Measurements from ENCODE around the gene PTPRM.

PTPRM gene

GRCh38 chr18:7894592-7894991 lies 327.5 kb downstream of the PTPRM start:
- TF ChIP-seq CTCF (conservative IDR thresholded peaks at IDR 0.05; ENCODE audit: low read depth, low read length): no peak
- DNase-seq (ENCODE audit: low read depth): no peak
- H3K4me3 ChIP-seq (ENCODE audit: low read depth, low read length): no peak overlapping the region

- no peak for TF ChIP-seq CTCF (conservative IDR thresholded peaks at IDR 0.05; ENCODE audit: low read depth, low read length)
- no peak for DNase-seq (ENCODE audit: low read depth)
- H3K4me3 ChIP-seq (ENCODE audit: low read depth, low read length): no peak overlapping the region
Observed at GRCh38 chr18:7895346-7895745, 328.2 kb downstream of the PTPRM start.

- no peak for TF ChIP-seq CTCF (conservative IDR thresholded peaks at IDR 0.05; ENCODE audit: low read depth, low read length)
- H3K4me3 ChIP-seq (ENCODE audit: low read depth, low read length): no peak overlapping the region
- DNase-seq (ENCODE audit: low read depth): no peak
Observed at GRCh38 chr18:7896161-7896560, 329.0 kb downstream of the PTPRM start.

GRCh38 chr18:7896805-7897518 lies 329.8 kb downstream of the PTPRM start:
- no peak for TF ChIP-seq CTCF (conservative IDR thresholded peaks at IDR 0.05; ENCODE audit: low read depth, low read length)
- no peak overlapping the region for H3K4me3 ChIP-seq (ENCODE audit: low read depth, low read length)
- no peak for DNase-seq (ENCODE audit: low read depth)

GRCh38 chr18:7898181-7898580 lies 331.1 kb downstream of the PTPRM start:
- no peak for TF ChIP-seq CTCF (conservative IDR thresholded peaks at IDR 0.05; ENCODE audit: low read depth, low read length)
- no peak for DNase-seq (ENCODE audit: low read depth)

GRCh38 chr18:7899078-7899477 lies 332.0 kb downstream of the PTPRM start:
- no peak overlapping the region for H3K4me3 ChIP-seq (ENCODE audit: low read depth, low read length)
- TF ChIP-seq CTCF (conservative IDR thresholded peaks at IDR 0.05; ENCODE audit: low read depth, low read length): no peak
- no peak for DNase-seq (ENCODE audit: low read depth)

More at GRCh38 chr18:7898181-7898580, 331.1 kb downstream of the PTPRM start:
- H3K4me3 ChIP-seq (ENCODE audit: low read depth, low read length): no peak overlapping the region

GRCh38 chr18:7900091-7900490 lies 333.0 kb downstream of the PTPRM start:
- no peak for DNase-seq (ENCODE audit: low read depth)
- no peak for TF ChIP-seq CTCF (conservative IDR thresholded peaks at IDR 0.05; ENCODE audit: low read depth, low read length)
- no peak overlapping the region for H3K4me3 ChIP-seq (ENCODE audit: low read depth, low read length)

All from choroid plexus epithelial cell (primary cell).